ENCODE data around the gene ZNF594.
A peak's percentile ranks its signal among the peaks of the same experiment; 100 is the strongest.
"Not testable (repeated sequence)": the region's sequence is repeated elsewhere in the genome, so short reads cannot be mapped to it uniquely, and the experiment has no call there.

ZNF594 gene

GRCh38 chr17:5191541-5192417, at the start of gene ZNF594:
TSS of gene ZNF594 (minus strand) at chr17:5191868. CDS start at chr17:5184256, 7,612 bp downstream.
- peak; percentile 89 for DNase-seq (ENCODE audit: low spot score)

DNA sequence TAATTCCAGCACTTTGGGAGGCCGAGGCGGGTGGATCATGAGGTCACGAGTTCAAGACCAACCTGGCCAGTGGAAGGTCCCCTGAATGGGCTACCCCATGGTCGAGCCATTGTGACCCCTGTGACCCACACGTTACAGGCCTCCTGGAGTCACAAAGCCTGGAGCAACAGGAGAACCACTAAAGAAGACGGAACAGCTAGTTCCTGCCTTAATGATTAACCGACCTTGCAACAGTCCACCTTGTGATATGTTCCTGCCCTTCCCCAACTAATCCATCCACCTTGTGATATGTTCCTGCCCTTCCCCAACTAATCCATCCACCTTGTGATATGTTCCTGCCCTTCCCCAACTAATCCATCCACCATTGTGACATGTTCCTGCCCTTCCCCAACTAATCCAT, 48.1 kb upstream of the ZNF594 start:
- not testable (repeated sequence) for DNase-seq (ENCODE audit: low spot score)

DNA sequence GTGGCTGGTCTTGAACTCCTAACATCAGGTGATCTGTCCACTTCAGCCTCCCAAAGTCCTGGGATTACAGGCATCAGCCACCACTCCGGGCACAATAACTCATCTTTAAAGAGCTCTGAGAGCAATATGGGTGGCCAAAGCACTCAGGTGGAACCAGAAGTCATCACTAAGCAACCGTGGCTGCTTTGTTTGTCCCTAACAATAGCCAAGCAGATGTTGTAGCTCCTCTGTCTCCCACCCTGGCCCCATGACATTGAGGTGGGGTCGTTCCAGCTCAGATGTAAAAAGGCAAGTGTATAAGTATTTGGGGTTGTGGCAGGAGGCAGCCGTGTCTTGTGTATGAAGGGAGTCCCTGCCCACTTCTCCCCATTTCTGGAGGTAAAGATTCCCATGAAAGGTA, 46.7 kb upstream of the ZNF594 start:
- DNase-seq (ENCODE audit: low spot score), result peak; percentile 41

- peak; percentile 84 for DNase-seq (ENCODE audit: low spot score)
Measured at GRCh38 chr17:5237541-5238016, 45.9 kb upstream of the ZNF594 start.

DNA sequence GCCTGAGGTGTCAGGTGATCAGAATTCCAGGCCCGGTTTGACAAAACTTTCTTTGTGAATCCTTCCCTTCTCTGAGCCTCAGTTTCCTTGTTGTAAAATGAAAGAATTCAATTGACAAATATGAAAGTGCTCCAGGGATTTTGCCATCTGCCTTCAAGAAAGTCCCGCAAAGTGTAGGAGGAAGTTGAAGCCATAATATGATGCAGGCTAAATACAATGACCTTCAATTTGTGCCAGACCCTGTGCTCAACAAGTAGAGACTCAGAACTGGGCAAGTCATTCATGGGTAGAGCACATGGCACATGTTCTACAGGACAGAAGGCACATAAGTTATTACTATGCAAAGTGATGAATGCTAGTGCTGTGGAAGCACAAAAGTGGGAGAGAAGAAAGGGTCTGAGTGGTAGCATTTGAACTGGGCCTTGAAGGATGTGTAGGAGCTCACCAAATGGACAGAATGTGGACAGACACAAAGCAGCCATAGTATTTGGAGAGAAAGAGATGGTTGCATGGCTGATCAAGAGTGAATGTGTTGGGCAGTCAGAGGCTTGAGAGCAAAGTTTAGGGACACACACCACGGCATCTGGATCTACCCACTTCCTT, 45.4 kb upstream of the ZNF594 start:
- DNase-seq (ENCODE audit: low spot score), result no peak

GRCh38 chr17:5234645-5235576, 43.2 kb upstream of the ZNF594 start, which contains the start of gene SCIMP:
TSS of gene SCIMP (minus strand) at chr17:5234860. CDS start at chr17:5234755, 105 bp downstream.
- peak; percentile 26 for DNase-seq (ENCODE audit: low spot score)

DNA sequence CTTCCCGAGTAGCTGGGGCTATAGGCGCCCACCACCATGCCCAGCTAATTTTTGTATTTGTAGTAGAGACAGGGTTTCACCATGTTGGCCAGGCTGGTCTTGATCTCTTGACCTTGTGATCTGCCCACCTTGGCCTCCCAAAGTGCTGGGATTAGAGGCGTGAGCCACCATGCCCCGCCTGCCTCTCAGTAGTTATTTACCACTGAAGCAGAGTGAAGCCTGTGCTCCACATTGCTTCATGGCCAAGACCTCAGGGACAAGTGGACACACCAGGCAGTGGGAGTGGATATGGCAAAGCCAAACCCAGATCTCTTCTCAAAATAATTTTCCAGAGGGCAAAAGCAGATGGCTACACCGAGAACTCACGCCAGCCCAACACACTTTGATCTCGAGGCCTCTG, 41.8 kb upstream of the ZNF594 start:
- not testable (repeated sequence) for DNase-seq (ENCODE audit: low spot score)

GRCh38 chr17:5226940-5227878, 35.5 kb upstream of the ZNF594 start:
- no peak for DNase-seq (ENCODE audit: low spot score)

DNA sequence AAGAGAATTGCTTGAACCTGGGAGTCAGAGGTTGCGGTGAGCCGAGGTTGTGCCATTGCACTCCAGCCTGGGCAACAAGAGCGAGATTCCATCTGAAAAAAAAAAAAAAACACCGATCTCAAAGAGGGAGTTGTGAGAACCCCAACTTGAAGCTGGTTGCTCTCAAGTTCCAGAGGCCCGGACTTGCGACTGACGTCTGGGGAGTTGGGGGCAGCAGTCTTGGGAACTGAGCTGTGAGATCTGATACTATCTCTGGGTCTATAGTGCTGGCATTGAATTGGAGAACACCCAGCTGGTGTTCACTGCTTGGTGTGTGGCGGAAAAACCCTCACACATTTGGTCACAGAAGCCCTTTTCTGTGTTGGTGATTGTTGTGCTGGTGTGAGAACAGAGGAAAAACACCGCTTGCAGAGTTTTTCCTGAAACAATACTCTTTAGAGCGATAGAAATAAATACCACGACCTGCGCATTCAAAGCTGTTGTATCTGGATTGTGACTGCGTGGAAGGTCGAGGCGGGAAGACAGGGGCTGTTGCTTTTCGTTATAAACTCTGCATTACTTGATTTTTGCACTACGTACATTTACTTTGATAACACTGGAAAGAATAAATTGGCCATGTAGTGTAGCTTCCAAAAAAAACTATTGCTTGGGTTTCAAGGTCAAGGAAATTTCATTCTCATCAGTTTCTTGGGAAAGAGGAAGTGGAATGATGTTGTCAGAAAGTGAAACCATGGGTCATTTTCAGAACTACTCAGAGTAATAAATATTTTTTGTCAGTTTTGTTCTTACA, 34.2 kb upstream of the ZNF594 start:
- no peak for DNase-seq (ENCODE audit: low spot score)

DNA sequence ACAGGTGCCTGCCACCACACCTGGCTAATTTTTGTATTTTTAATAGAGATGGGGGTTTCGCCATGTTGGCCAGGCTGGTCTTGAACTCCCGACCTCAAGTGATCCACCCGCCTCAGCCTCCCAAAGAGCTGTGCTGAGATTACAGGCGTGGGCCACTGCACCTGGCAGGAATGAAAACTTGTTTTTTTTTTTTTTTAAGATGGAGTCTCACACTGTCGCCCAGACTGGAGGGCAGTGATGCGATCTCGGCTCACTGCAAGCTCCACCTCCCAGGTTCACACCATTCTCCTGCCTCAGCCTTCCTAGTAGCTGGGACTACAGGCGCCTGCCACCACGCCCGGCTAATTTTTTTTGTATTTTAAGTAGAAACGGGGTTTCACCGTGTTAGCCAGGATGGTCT, 30.2 kb upstream of the ZNF594 start:
- not testable (repeated sequence) for DNase-seq (ENCODE audit: low spot score)

DNA sequence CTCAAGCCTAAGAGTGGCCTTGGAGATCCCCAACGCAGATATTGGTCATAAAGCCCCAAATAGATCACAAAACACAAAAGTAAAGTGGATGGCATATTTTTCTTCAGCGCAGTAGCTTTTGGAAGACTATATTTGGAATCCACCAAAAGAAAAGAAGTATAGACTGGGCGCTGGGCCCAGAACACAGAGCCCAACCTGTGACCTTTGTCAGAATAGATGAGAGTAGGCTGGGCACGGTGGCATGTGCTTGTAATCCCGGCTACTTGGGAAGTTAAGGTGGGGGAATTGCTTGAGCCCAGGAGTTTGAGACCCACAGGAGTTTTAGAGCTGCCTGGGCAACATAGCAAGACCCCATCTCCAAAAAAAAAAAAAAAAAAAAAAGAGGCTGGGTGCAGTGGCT, 28.4 kb upstream of the ZNF594 start:
- no peak for DNase-seq (ENCODE audit: low spot score)

- no peak for DNase-seq (ENCODE audit: low spot score)
Measured at GRCh38 chr17:5219536-5219935, 27.9 kb upstream of the ZNF594 start.

DNA sequence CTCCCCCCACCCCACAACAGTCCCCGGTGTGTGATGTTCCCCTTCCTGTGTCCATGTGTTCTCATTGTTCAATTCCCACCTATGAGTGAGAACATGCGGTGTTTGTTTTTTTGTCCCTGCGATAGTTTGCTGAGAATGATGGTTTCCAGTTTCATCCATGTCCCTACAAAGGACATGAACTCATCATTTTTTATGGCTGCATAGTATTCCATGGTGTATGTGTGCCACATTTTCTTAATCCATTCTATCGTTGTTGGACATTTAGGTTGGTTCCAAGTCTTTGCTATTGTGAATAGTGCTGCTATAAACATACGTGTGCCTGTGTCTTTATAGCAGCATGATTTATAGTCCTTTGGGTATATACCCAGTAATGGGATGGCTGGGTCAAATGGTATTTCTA, 25.9 kb upstream of the ZNF594 start:
- DNase-seq (ENCODE audit: low spot score), result not testable (repeated sequence)

- DNase-seq (ENCODE audit: low spot score), result no peak
Measured at GRCh38 chr17:5211458-5211857, 19.8 kb upstream of the ZNF594 start.

- DNase-seq (ENCODE audit: low spot score), result peak; percentile 31
Measured at GRCh38 chr17:5210614-5211252, 19.1 kb upstream of the ZNF594 start.

DNA sequence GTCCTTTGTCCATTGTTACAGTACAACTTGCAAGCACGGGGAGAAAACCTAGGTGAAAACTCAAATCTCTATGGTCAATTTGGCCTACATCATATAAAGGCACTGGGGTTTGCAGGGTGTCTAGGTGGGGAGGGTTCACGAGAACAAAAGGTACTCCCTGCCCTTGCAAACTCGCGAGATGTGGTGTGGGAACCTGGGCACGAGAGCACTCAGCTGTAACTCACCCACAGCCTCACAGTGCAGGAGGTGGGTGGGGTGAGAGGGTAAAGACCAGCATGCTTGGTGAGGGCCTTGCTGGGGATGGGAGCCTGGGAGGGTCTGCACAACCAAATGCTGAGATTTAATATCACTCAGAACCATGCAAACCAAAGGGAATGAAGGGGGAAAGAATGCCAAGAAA, 18.4 kb upstream of the ZNF594 start:
- DNase-seq (ENCODE audit: low spot score), result no peak

GRCh38 chr17:5209396-5209795, 17.7 kb upstream of the ZNF594 start:
- no peak for DNase-seq (ENCODE audit: low spot score)

DNA sequence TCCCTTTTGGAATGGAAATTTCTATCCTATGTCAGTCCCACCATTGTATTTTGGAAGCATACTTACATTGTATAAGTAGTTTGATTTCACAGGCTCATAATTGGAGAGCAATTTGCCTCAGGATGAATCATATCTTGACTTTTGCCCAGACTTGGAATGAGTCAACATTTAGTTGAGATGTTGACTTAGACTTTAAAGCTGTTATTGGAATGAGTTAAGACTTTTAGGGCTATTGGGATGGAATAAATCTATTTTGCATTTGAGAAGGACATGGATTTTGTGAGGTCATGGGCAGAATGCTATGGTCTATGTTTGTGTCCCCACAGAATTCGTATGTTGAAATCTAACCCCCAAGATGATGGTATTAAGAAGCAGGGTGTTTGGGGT, 12.2 kb upstream of the ZNF594 start:
- DNase-seq (ENCODE audit: low spot score), result no peak

DNA sequence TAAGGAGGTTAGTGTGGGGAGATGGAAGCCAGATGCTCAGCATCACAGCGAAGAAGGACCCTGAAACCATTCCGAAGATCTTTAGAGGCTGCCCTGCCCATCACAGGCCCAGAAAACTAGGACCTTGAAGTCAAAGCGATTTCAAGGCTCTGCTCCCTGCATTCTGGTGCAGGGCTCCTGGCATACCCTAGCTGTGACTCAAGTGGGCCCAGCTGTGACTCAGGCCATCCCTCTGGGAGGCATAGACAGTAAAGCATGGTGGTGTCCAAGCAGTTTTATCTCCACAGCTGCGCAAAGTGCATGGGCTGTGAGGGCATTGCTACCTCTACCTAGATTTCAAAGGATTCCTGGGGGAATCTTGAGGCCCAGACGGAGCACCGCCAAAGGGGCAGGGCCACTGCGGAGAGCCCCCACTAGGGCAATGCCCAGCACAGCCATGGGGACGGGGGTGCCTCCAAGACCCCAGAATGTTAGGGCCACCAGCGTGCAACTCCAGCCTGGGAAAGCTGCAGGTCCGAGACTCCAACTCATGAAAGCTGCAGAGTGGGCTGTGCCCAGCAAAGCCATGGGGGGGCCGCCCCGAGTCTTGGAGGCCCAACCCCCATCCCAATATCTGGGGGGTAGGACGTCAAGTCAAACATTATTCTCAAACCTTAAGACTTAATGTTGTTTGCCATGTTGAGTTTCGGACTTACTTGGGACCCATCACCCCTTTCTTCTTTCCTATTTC, 11.7 kb upstream of the ZNF594 start:
- DNase-seq (ENCODE audit: low spot score), result no peak

All from NAMALWA (cell line).